HG03432 (cell line): Measurements from ENCODE around the gene THRB.

Experiments
- ATAC-seq: cut with Tn5 transposase; IDR thresholded peaks from one replicate; pipeline ENCODE4 v1.9.1; 2021; ENCODE audit warnings: mild to moderate bottlenecking, moderate library complexity; ENCODE audit not compliant: unreplicated experiment

The THRB gene

GRCh38 chr3:24513463-24513862, 18.8 kb upstream of the THRB start:
- ATAC-seq = no peak

- ATAC-seq = no peak
Observed at GRCh38 chr3:24512564-24513197, 18.0 kb upstream of the THRB start.

GRCh38 chr3:24510030-24510648, 15.5 kb upstream of the THRB start:
- no peak for ATAC-seq

GRCh38 chr3:24508423-24508839, 13.8 kb upstream of the THRB start:
- ATAC-seq = no peak

GRCh38 chr3:24507776-24508422, 13.2 kb upstream of the THRB start:
- no peak for ATAC-seq

- ATAC-seq = no peak
Observed at GRCh38 chr3:24506966-24507775, 12.5 kb upstream of the THRB start.

GRCh38 chr3:24505691-24506550, 11.3 kb upstream of the THRB start:
- ATAC-seq = no peak

- ATAC-seq = no peak
Observed at GRCh38 chr3:24504772-24505171, 10.1 kb upstream of the THRB start.

- peak; percentile 95 for ATAC-seq
Observed at GRCh38 chr3:24503616-24504113, 9.0 kb upstream of the THRB start.

- ATAC-seq = no peak
Observed at GRCh38 chr3:24502690-24503089, 8.0 kb upstream of the THRB start.

- ATAC-seq = no peak
Observed at GRCh38 chr3:24500806-24501205, 6.2 kb upstream of the THRB start.

- no peak for ATAC-seq
Observed at GRCh38 chr3:24499991-24500390, 5.3 kb upstream of the THRB start.

- no peak for ATAC-seq
Observed at GRCh38 chr3:24498796-24499195, 4.1 kb upstream of the THRB start.

GRCh38 chr3:24498391-24498790, 3.7 kb upstream of the THRB start:
- no peak for ATAC-seq

- no peak for ATAC-seq
Observed at GRCh38 chr3:24497942-24498341, 3.3 kb upstream of the THRB start.

- ATAC-seq = no peak
Observed at GRCh38 chr3:24496529-24497482, 2.2 kb upstream of the THRB start.

GRCh38 chr3:24495326-24495994, 810 bp upstream of the THRB start:
- no peak for ATAC-seq

GRCh38 chr3:24493746-24494617, 668 bp downstream of the THRB start:
- ATAC-seq = peak; percentile 13
